NOMO-1 treated with dmso at 0.1 percent for 144 hours (cell line): ENCODE measurements around the gene IGFL3.
A peak's percentile ranks its signal among the peaks of the same experiment; 100 is the strongest.
"Not testable (repeated sequence)": the region's sequence is repeated elsewhere in the genome, so short reads cannot be mapped to it uniquely, and the experiment has no call there.

ENCODE experiments used
- DNase-seq: peaks from one replicate; lab custom pipeline; 2025; ENCODE audit not compliant: unreplicated experiment; lab: John Stamatoyannopoulos, UW

Gene IGFL3

GRCh38 chr19:46124638-46125115 is at the start of gene IGFL3:
Gene IGFL3 (minus strand): TSS chr19:46124688. CDS start chr19:46124649, 39 bp downstream.
- DNase-seq = peak; percentile 14

- DNase-seq = no peak
Observed at GRCh38 chr19:46173886-46174480, 49.5 kb upstream of the IGFL3 start.

GRCh38 chr19:46162731-46163130 is 38.2 kb upstream of the IGFL3 start:
- DNase-seq = no peak

GRCh38 chr19:46161642-46162257 is 37.3 kb upstream of the IGFL3 start:
- DNase-seq = not testable (repeated sequence)

DNA sequence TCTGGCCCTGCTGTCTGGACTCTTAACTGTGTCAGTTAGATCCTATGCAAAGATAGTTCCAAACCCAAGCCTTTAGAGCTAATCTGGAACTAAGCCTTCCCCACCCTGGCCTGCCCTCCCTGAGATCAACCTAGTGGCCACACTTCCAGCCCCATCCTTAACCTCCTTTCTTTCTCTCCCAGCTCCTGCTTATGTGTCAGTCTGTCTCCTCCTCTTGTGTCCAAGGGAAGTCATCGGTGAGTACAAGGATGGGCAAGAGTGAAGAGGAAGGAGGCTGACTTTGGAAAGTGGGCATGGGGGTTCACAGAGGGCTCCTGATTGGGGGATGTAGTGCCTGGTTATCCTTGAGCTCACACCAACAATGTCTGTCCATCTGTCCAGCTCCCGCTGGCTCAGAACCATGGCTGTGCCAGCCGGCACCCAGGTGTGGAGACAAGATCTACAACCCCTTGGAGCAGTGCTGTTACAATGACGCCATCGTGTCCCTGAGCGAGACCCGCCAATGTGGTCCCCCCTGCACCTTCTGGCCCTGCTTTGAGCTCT is 35.8 kb upstream of the IGFL3 start:
- no peak for DNase-seq

GRCh38 chr19:46159418-46160232 is 35.1 kb upstream of the IGFL3 start:
- no peak for DNase-seq

- DNase-seq = no peak
Observed at GRCh38 chr19:46155237-46155636, 30.7 kb upstream of the IGFL3 start.

DNA sequence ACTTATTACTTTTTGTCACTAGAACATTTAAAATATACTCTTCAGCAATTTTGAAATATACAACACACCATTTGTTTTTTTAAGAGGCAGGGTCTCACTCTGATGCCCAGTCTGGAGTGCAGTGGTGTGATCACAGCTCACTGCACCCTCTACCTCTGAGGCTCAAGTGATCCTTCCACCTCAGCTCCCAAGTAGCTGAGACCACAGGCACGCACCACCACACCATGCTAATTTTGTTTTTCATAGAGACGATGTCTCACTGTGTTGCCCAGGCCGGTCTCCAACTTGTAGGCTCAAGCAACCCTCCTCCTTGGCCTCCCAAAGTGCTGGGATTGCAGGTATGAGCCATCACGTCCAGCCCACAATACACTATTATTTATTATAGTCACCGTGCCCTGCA is 26.1 kb upstream of the IGFL3 start:
- DNase-seq = no peak

DNA sequence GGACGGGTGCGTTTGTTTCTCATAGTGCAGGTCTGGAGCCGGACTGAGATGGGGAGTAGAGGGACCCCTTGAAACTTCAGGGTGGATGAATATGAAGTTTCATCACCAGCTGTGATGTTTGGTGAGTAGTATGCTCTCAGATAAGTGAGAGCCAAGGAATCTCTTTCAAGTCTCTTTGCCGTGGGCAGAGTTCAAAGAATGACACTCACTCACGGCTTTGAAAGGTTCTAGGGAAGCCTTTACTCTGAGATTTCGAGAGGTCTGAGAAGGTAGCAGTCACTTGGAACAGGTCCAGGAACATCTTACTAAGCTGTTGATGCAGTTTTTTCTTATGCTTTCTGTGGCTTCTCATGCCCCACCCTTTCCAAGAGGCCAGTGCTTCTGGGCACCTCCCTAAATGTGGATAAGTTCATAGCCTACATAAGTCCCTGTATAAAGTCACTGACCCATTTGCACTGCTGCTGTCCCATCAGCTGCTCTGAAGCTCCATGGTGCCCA is 23.4 kb upstream of the IGFL3 start, which contains the start of gene IGFL2:
Gene IGFL2, plus strand, starts transcription at position 448 of the 498 bp plus-strand sequence. Its CDS starts 41 bp downstream, at position 489.
- DNase-seq = no peak

DNA sequence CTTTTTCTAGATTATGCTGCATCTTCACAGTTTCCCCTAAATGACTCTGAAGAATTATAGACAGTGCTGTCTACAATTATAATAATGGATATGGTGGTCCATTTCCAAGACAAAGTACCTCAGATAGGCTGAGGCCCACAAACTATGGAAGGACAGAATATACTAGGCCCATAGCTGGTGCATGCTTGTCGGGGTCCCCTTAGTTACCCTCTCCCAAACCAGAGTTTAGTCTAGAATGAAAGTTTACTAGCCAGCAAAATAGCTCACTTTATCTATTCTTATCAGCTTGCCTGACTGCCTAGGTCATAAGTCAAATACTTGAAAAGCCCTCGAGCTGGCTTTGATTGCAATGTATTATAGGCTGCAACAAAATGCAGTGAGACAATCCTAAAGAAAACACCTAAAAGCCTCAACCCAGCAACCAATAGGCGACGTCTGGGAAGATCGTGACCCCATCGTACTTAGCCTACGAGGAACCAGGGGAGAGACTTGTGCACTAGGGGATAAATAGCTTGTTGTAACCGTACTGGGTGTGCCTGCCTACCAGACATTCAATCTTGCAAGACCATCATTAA is 22.8 kb upstream of the IGFL3 start:
- no peak for DNase-seq

DNA sequence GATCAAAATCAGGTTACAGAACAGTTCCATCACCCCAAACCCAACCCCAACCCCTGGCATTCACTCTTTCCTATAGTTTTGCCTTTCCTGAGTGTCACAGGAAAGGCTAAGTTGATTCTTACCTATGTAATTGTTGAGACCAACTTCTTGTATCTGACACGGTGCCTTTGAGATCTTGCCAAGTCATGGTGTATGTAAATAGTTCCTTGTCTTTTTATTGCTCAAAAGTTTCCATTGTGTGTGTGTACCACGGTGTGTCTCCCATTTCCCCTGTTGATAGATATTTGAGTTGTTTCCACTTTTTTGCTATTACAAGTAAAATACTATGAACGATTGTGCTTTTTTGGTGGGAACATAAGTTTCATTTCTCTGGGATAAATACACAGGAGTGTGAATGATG is 20.3 kb upstream of the IGFL3 start:
- no peak for DNase-seq

GRCh38 chr19:46142294-46142693 is 17.8 kb upstream of the IGFL3 start:
- DNase-seq = no peak

GRCh38 chr19:46141421-46141820 is 16.9 kb upstream of the IGFL3 start:
- no peak for DNase-seq

DNA sequence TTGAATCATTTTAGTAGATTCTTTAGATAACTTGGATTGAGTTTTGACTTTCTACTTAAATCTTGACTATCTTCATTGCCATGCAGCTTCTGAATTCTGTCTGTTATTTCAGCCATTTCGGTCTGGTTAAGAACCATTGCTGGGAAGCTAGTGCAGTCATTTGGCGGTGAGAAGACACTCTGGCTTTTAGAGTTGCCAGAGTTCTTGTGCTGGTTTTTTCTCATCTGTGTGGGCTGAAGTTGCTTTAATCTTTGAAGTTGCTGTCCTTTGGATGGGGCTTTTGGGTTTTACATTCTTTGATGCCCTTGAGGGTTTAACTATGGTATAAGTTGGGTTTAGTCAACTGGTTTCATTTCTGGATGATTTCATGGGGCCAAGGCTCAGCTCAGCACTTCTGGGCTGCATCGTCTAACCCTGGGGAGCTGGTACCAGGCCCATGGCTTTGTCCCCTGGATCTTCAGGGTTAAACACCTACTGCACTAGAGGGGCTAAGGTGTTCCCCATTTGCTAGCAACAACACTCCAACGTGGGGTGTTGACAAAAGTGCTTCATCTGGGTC is 13.5 kb upstream of the IGFL3 start:
- no peak for DNase-seq

GRCh38 chr19:46134527-46134926 is 10.0 kb upstream of the IGFL3 start:
- no peak for DNase-seq

DNA sequence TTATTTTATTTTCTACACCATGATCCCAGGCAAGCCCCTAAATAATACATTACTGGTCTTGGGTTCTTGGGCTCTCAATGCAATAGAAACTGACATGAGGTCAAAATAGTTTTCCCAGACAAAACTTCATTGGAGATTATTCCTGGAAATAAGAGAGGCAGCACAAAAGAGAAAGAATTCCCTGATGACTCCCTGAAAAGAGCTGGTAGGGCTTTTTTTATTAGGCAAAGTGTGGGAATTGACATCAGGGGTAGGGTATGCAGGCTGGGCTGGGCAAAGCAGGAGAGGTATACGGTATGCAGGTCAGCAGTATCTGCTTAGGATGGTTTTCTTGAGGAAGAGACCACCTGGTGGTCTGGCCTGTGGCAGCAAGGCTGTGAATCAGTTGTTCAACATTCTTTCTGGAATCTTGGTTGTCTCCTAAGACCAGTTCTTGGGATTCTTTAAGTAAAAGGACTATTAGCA is 9.3 kb upstream of the IGFL3 start:
- no peak for DNase-seq

- peak; percentile 5 for DNase-seq
Observed at GRCh38 chr19:46133101-46133627, 8.7 kb upstream of the IGFL3 start.

GRCh38 chr19:46132508-46133100 is 8.1 kb upstream of the IGFL3 start:
- no peak for DNase-seq

GRCh38 chr19:46131485-46132143 is 7.1 kb upstream of the IGFL3 start:
- no peak for DNase-seq
